Body of pancreas (tissue), 4 donors: ENCODE data around the gene SYT15.
"Not testable (repeated sequence)": the region's sequence is repeated elsewhere in the genome, so short reads cannot be mapped to it uniquely, and the experiment has no call there.

Experiments
- POLR2A ChIP-seq, 3 donors: fragments of 450-650 bp; IDR thresholded peaks; one replicate each; pipeline ENCODE4 v1.6.1; 2016; ENCODE audit warnings: antibody characterized with exemption in 3 of 3, mild to moderate bottlenecking in 2 of 3
- TF ChIP-seq, protein P1 (sequence below), 7 experiments: fragments of 450-650 bp in 4 of 7; fragments of 200-600 bp in 3 of 7; sonication (generic) in 3 of 7; IDR thresholded peaks; one replicate each; pipeline ENCODE4 v1.5.1; 2016 to 2019; ENCODE audit warnings: antibody characterized with exemption in 7 of 7

DNA sequence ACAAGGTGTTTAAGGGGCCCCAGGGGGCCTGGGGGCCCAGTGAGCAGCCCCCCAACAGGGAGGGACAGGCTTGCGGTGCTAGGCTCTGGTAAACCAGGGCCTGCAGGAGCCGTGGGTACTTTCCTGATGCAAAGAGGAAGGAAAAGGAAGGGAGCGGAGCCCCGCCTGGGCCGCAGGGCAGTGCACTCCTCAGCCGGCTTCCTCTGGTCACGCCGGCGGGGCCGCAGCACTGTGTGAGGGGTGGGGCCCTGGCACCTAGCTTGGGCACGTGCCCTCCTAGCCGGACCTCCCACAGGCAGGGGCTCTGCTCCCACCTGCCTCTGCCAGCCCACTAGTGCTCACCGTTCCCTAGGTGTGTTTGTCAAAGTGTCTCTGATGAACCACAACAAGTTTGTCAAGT is 6.3 kb downstream of the SYT15 start:
- TF ChIP-seq, protein P1, sequence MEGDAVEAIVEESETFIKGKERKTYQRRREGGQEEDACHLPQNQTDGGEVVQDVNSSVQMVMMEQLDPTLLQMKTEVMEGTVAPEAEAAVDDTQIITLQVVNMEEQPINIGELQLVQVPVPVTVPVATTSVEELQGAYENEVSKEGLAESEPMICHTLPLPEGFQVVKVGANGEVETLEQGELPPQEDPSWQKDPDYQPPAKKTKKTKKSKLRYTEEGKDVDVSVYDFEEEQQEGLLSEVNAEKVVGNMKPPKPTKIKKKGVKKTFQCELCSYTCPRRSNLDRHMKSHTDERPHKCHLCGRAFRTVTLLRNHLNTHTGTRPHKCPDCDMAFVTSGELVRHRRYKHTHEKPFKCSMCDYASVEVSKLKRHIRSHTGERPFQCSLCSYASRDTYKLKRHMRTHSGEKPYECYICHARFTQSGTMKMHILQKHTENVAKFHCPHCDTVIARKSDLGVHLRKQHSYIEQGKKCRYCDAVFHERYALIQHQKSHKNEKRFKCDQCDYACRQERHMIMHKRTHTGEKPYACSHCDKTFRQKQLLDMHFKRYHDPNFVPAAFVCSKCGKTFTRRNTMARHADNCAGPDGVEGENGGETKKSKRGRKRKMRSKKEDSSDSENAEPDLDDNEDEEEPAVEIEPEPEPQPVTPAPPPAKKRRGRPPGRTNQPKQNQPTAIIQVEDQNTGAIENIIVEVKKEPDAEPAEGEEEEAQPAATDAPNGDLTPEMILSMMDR (IDR thresholded peaks at IDR 0.05), result not testable (repeated sequence)
- TF ChIP-seq POLR2A (IDR thresholded peaks at IDR 0.05), result not testable (repeated sequence)
